Brain microvascular endothelial cell (primary cell): Measurements from ENCODE around the gene SSBP3.

Experiments used
- DNase-seq: peaks from one replicate; pipeline ENCODE4 v3.0.0-alpha.2; 2020
- H3K27ac ChIP-seq: fragments of 250-450 bp; sonication (Bioruptor Pico); 2 replicates; pipeline ENCODE4 v1.5.1; 2020; ENCODE audit warnings: mild to moderate bottlenecking, moderate library complexity
- H3K27me3 ChIP-seq: fragments of 250-450 bp; sonication (Bioruptor Pico); replicated peaks from 2 replicates; pipeline ENCODE4 v1.5.1; 2020; ENCODE audit warnings: mild to moderate bottlenecking
- H3K36me3 ChIP-seq: fragments of 250-450 bp; sonication (Bioruptor Pico); replicated peaks from 2 replicates; pipeline ENCODE4 v1.5.1; 2020; ENCODE audit warnings: mild to moderate bottlenecking
- H3K4me3 ChIP-seq: 2 replicates; pipeline ENCODE4 v1.5.1; 2011; ENCODE audit warnings: low read depth, mild to moderate bottlenecking, control low read depth, low read length, moderate library complexity
- in situ Hi-C: cut with HindIII; loops from 2 replicates; pipeline ENCODE4 v1.10.0; 2017; ENCODE audit warnings: low sequenced_read_pairs, low pct_ligation_motif_present
- TF ChIP-seq, protein P1 (sequence below): IDR thresholded peaks from 2 replicates; pipeline ENCODE4 v1.5.1; 2011; ENCODE audit warnings: low read depth, mild to moderate bottlenecking, moderate library complexity, low read length, control low read depth, inconsistent platforms; ENCODE audit errors: missing control alignments

SSBP3 gene

DNA sequence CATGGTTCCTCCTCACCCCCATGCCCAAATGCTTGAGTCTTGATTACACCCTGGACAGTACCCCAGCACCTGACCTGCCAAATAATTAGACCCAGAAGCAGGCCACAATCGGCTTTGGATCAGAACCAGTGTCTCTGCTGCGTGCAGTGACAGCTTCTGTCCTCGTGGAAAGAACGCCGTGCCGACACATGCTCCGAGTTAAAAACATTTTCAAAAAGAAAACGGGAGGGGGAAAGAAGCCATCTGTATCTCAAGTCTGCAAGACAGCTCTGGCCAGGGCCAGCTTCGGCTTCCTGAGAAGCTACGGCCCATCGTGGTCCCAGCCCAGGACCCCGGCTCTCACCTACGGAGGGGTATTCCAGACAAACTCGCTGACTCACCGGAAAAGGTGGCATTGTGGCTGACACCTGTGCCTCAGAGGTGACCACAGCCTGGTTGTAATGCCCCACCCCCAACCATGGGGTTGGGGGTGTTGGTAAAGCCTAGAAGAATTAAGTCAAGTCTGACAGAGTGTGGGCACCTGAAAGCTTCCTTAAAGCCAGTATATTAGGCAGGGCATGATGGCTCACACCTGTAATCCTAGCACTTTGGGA is 25.8 kb downstream of the SSBP3 start:
- Histone ChIP-seq H3K27ac (no peak overlapping the region), H3K27me3 (no peaks in the 10 kb centered on the region), H3K36me3 (peaks cover 2% of the 10 kb centered on the region), H3K4me3 (no peak overlapping the region)
- DNase-seq: no peak
- in situ Hi-C loops: no loop called here
- TF ChIP-seq, protein P1, sequence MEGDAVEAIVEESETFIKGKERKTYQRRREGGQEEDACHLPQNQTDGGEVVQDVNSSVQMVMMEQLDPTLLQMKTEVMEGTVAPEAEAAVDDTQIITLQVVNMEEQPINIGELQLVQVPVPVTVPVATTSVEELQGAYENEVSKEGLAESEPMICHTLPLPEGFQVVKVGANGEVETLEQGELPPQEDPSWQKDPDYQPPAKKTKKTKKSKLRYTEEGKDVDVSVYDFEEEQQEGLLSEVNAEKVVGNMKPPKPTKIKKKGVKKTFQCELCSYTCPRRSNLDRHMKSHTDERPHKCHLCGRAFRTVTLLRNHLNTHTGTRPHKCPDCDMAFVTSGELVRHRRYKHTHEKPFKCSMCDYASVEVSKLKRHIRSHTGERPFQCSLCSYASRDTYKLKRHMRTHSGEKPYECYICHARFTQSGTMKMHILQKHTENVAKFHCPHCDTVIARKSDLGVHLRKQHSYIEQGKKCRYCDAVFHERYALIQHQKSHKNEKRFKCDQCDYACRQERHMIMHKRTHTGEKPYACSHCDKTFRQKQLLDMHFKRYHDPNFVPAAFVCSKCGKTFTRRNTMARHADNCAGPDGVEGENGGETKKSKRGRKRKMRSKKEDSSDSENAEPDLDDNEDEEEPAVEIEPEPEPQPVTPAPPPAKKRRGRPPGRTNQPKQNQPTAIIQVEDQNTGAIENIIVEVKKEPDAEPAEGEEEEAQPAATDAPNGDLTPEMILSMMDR: no peak

DNA sequence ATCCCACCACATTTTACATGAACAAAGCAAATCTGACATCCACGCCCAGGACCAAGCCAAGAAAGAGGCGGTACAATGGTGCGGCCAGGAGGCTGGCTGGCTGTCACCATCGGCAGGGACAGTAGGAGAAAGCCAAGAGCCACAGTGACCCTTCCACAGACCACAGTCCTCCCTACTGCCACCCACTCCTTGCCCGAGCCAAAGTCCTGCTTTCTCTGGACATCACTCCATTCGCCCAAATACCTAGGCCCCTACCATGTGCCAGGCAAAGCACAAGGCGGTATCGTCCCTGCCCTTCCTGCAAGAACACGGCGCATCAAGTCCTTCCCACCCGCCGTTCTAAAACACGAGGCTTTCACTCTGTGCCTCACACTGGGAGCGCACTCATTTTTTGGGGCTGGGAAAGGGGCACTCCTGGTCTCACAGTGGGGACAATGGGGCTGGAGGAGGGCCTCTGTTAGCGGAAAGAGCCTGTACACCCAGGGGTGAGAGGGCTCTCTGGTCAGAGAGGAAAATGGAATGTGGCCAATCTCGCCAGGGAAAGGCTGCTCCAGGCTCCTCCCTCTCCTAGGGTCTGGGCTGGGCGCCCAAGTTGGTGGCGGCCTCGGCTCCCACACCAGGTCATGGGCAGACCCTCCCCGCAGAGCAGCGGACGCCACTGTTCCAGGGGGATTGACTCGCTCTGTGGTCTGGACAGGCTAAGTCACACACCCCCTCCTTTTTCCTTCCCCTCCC is 26.5 kb downstream of the SSBP3 start:
- Histone ChIP-seq H3K36me3 (peaks cover 2% of the 10 kb centered on the region), H3K4me3 (no peak overlapping the region), H3K27me3 (no peaks in the 10 kb centered on the region), H3K27ac (no peak overlapping the region)
- TF ChIP-seq, protein P1: no peak
- no peak for DNase-seq
- in situ Hi-C loops: no loop called here

DNA sequence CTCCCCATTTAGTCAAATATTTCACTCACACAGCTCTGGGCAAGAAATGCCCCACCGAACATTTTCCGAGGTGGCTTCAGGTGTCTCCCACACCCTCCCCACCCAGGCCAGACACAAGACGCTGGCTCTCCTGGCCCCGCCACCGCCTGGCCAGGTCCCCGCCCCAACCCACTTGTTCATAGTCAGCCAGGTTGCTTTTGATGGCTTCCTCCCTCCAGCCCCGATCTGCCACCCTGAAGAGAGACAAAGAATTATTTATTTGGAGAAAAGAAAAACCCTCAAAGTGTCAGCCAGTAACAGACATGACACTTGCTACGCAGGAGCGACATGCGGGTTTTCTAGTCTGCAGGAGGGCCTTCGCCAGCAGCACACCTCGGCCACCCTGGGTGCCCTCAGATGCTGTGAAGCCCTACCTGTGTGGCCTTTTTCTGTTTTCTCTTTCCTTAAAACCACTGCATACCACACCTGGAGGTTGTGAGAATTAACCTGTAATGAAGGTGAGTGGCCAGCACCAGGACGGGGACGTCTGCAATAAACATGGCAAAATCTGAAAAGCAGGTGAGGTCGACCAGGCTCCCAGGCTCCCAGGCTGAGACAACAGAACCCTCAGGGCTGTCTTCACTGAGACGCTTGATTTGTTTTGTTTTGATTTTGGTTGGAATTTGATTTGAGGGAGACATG is 27.2 kb downstream of the SSBP3 start:
- H3K27me3 ChIP-seq: no peaks in the 10 kb centered on the region
- TF ChIP-seq, protein P1: no peak
- no peak overlapping the region for H3K4me3 ChIP-seq
- no peak overlapping the region for H3K27ac ChIP-seq
- peaks cover 2% of the 10 kb centered on the region for H3K36me3 ChIP-seq
- in situ Hi-C loops: no loop called here
- no peak for DNase-seq

- in situ Hi-C loops: no loop called here
- no peak overlapping the region for H3K27ac ChIP-seq
- no peak overlapping the region for H3K4me3 ChIP-seq
- no peak for DNase-seq
- TF ChIP-seq, protein P1: no peak
- H3K27me3 ChIP-seq: no peaks in the 10 kb centered on the region
- peaks cover 2% of the 10 kb centered on the region for H3K36me3 ChIP-seq
Observed at GRCh38 chr1:54378157-54378873, 27.9 kb downstream of the SSBP3 start.

- Histone ChIP-seq H3K27me3 (no peaks in the 10 kb centered on the region), H3K27ac (no peak overlapping the region), H3K4me3 (no peak overlapping the region), H3K36me3 (no peaks in the 10 kb centered on the region)
- TF ChIP-seq, protein P1: no peak
- in situ Hi-C loops: no loop called here
- no peak for DNase-seq
Observed at GRCh38 chr1:54377040-54377691, 29.0 kb downstream of the SSBP3 start.
